ENCODE measurements around the gene CACNG5. TPM values are rescaled to one million over a fixed set of nuclear protein-coding genes. Genes with fewer than 3 reads are reported as not detected.

CACNG5 gene
- total RNA-seq, 4 donors from 2014 or later, result not detected

- TF ChIP-seq CTCF (IDR thresholded peaks at IDR 0.05; ENCODE audit: low read depth), result no peak
Measured at GRCh38 chr17:66793814-66794213, 41.1 kb upstream of the CACNG5 start.

- TF ChIP-seq CTCF (IDR thresholded peaks at IDR 0.05; ENCODE audit: low read depth), result no peak
Measured at GRCh38 chr17:66795486-66795885, 39.4 kb upstream of the CACNG5 start.

- TF ChIP-seq CTCF (IDR thresholded peaks at IDR 0.05; ENCODE audit: low read depth), result no peak
Measured at GRCh38 chr17:66799849-66800537, 34.9 kb upstream of the CACNG5 start.

GRCh38 chr17:66803474-66803951, 31.4 kb upstream of the CACNG5 start:
- TF ChIP-seq CTCF (IDR thresholded peaks at IDR 0.05; ENCODE audit: low read depth), result no peak

GRCh38 chr17:66805567-66805966, 29.4 kb upstream of the CACNG5 start:
- no peak for TF ChIP-seq CTCF (IDR thresholded peaks at IDR 0.05; ENCODE audit: low read depth)

- no peak for TF ChIP-seq CTCF (IDR thresholded peaks at IDR 0.05; ENCODE audit: low read depth)
Measured at GRCh38 chr17:66807182-66807581, 27.7 kb upstream of the CACNG5 start.

GRCh38 chr17:66809408-66809807, 25.5 kb upstream of the CACNG5 start:
- no peak for TF ChIP-seq CTCF (IDR thresholded peaks at IDR 0.05; ENCODE audit: low read depth)
